Measurements from ENCODE around the gene PTDSS2.
"Not testable (repeated sequence)": the region's sequence is repeated elsewhere in the genome, so short reads cannot be mapped to it uniquely, and the experiment has no call there.

The PTDSS2 gene

DNA sequence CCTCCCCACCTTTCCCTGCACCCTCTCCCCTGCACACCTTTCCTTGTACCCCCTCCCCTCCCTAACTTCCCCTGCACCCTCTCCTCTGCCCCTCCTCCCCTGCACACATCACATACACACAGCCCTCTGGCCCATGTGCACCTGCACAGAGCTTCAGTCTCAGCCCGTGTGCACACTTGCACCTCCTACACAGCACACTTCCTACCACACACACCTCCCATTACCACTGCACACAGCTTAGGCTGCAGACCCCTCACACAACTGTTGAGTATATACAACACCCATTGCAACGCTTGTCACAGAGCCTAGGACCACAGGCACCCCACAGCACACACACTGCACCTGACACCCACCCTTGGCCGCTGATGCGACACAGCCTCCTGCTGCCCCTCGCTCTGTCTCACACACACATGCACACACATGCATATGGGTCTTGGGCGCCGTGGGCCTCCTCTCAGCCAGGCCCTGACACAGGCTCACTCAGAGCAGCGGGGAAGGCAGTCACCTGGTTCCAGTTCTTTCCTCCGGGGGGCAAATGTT lies 35.7 kb upstream of the PTDSS2 start:
- no peak for DNase-seq

DNA sequence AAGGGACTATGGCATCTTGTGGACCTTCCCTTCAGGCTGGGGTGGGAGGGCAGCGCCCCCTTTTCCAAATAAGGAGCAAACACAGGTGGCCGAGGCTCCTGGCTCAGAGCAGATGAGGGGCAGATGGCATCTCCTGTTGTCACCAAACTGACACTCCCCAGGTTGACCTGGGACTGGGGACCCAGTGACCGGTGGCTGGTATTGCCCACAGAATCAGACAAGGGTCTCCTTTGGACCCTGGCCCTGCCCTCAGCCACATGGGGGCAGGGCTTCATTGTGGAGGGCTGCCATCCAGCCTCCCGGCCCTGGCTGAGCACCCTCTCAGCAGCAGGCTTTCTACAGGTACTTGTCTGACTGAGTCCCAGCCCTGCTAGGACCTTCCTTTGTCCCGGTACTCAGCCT lies 34.4 kb upstream of the PTDSS2 start:
- no peak for DNase-seq

- no peak for DNase-seq
Measured at GRCh38 chr11:416051-416756, 33.9 kb upstream of the PTDSS2 start.

GRCh38 chr11:416757-417621 lies 33.1 kb upstream of the PTDSS2 start:
- DNase-seq: peak; percentile 40

- no peak for DNase-seq
Measured at GRCh38 chr11:417652-418342, 32.3 kb upstream of the PTDSS2 start.

GRCh38 chr11:418343-419247 lies 31.5 kb upstream of the PTDSS2 start:
- DNase-seq: no peak

DNA sequence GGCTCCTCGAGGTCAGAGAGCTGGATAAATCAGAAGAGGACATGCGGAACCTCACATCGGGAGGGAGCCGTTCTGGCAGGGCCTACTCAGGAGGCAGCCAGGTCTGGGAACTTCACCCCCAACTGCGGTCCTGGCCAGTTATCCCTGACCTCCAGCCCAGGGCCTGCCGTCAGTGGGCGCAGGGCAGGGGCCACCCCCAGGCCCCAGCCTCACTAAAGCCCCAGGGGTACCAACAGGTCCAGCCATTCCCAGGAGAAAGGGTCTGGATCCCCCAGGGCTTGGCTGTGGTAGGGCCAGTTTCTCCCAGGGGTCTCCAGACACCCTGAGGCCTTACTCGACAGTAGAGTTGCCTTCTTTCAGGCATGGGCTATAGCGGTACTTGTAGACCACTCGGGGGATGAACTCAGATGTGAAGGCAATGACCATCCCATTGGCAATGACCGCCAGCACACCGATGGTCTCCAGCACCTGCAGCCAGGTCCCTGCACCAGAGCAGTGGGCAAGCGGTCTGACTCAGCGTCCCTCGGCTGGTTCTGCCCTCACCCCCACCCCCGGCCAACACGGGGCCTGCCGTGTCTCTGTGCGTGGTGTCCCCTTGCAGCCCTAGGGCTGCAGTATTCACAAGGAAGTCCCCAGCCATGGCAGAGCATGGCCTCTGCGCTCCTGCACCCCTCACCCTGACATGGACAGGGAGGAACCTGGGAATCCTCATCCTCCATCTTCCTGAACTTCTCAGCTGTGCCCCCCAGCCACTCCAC lies 30.7 kb upstream of the PTDSS2 start:
- no peak for DNase-seq

- peak; percentile 11 for DNase-seq
Measured at GRCh38 chr11:420054-420910, 29.8 kb upstream of the PTDSS2 start.

DNA sequence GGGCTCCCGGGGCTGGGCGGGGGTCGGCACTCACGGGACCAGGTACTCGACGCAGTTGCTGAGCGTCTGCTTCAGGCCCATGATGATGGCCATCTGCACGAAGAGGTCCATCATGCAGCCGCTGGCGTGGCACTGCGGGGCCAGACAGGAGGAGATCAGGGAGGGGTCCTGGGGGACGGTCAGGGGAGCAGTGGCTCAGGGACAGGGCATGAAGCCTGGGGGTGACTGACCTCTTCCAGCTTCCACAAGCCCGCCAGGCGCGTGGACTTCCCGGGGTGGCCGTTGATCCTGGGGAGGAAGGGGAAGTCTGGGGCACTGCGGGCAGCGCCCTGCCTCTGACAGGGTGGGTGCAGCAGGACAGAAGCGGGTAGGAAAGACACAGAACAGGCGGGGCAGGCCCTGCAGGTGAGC lies 29.2 kb upstream of the PTDSS2 start:
- no peak for DNase-seq

DNA sequence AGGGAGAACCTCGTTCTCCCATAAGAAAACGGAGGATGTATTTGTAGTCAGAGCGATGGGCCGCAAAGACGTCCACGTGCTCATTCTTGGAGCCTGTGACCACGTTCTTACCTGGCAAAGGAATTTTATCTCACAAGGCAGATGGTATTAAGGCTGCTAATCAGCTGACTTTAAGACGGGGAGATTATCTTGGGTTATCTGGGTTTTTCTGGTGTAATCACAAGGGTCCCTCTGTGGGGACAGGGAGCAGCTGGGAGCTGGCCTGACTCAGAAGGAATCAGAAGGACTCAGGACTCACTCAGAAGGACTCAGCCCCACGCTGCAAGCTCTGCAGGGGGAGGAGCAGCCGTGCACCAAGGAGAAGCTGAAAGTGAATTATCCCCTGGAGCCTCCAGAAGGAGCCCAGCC lies 27.8 kb upstream of the PTDSS2 start:
- no peak for DNase-seq

DNA sequence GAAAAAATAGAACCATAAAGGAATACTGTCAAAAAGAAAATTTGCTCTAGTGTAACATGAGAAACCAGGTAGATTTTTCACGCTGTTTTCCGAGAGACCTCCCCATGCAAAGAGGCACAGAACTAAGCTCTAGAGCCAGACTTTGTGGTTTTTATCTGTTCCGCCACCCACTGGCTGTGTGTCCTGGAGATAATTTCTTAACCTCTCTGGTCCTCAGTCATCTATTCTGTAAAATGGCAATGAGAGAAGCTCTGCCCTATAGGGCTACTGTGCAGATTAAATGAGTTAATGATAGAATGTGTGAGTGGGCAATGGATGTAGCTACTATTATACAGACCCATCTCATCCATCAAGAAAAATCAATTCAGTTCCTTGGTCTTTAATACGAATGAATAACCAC lies 25.8 kb upstream of the PTDSS2 start:
- DNase-seq: no peak

DNA sequence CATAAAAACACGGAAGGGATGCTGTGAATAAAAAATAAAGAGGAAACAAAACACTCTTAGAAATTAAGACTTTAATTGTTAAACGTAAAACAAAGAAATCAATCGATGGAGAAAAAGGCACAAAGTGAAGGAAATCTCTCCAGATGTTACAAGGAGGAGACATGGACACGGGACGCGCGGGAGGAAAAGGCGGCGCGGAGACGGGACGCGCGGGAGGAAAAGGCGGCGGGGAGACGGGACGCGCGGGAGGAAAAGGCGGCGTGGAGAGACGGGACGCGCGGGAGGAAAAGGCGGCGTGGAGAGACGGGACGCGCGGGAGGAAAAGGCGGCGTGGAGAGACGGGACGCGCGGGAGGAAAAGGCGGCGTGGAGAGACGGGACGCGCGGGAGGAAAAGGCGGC lies 25.3 kb upstream of the PTDSS2 start:
- not testable (repeated sequence) for DNase-seq

- DNase-seq: no peak
Measured at GRCh38 chr11:425301-425700, 24.8 kb upstream of the PTDSS2 start.

DNA sequence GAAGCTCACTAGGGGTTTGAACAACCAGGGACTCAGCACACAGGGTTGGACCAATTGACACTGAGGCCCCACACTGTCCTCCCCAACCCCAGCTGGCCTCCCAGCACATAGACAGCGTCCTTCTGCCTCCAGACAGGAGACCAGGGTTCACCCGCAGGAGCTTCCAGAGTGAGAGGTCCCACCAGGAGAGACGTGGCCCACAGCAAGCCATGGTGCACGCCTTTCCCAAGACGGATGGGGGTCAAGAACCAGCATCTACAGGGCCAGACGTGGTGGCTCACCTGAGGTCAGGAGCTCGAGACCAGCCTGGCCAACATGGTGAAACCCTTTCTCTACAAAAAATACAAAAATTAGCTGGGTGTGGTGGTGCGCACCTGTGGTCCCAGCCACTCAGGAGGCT lies 23.2 kb upstream of the PTDSS2 start:
- DNase-seq: peak; percentile 5

- peak; percentile 8 for DNase-seq
Measured at GRCh38 chr11:428295-428694, 21.8 kb upstream of the PTDSS2 start.

- peak; percentile 9 for DNase-seq
Measured at GRCh38 chr11:429391-429790, 20.7 kb upstream of the PTDSS2 start.

- DNase-seq: peak; percentile 7
Measured at GRCh38 chr11:429931-430456, 20.1 kb upstream of the PTDSS2 start.

DNA sequence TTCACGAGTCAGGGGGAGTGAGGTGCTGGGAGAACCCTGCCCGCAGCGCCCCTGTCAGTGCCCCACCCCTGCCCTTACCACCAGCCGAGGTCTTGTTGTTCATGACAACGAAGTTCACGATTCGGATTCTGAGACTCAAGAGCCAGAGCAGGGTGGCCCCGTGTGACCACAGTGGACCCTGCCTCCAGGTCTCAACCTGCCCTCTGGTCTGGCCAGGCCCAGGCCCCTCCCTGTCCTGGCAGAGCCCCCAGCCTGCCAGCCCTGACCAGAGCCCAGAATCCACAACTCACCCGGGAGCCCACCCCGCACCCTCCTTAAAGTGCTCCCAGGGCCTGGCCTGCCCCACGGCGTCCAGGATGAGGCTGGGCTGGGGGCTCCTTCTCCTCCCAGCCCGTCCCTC lies 18.2 kb upstream of the PTDSS2 start:
- no peak for DNase-seq

- no peak for DNase-seq
Measured at GRCh38 chr11:432501-433100, 17.5 kb upstream of the PTDSS2 start.

DNA sequence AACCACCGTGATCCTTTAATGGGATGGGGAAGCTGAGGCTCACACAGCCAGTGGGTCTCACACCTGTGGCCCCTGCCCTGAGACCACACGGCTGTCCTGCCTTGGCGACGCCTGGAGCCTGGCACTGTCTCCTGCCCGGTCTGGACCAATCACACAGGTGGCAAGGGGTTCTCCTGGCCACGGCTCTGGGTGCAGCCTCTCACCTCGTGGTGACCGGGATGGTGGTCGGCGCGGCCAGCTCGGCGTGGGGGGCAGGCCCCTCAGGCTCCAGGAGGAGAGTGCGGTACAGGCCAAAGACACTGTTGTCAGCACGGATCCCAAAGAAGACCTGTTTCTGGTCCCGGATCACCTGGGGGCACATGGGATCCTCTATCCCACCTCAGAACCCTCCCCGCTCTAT lies 17.0 kb upstream of the PTDSS2 start:
- DNase-seq: peak; percentile 10

Measured in activated naive CD4-positive, alpha-beta T cell treated with anti-CD3 and anti-CD28 coated beads, Interleukin-2, amount 50 U/mL, for 16 hours (primary cell).